Stimulated activated CD4-positive, alpha-beta T cell treated with anti-CD3 and anti-CD28 coated beads, Interleukin-4, amount 100 ng/mL, for 48 hours (primary cell): ENCODE results near the gene ZNF214.
"Not testable (repeated sequence)": the region's sequence is repeated elsewhere in the genome, so short reads cannot be mapped to it uniquely, and the experiment has no call there.

ENCODE experiments used
- DNase-seq, 2 donors: peaks; one replicate each; pipeline ENCODE4 v3.0.0-alpha.2; 2020; ENCODE audit warnings: low read depth in 2 of 2

ZNF214 gene

GRCh38 chr11:6988506-6988905 is 31.6 kb downstream of the ZNF214 start:
- no peak for DNase-seq

GRCh38 chr11:6986487-6986886 is 33.7 kb downstream of the ZNF214 start:
- DNase-seq, result no peak

- no peak for DNase-seq
Observed at GRCh38 chr11:6979365-6979764, 40.8 kb downstream of the ZNF214 start.

GRCh38 chr11:6969854-6970253 is 50.3 kb downstream of the ZNF214 start:
- not testable (repeated sequence) for DNase-seq

- DNase-seq, result no peak
Observed at GRCh38 chr11:6968816-6969215, 51.3 kb downstream of the ZNF214 start.

GRCh38 chr11:6962673-6963072 is 57.5 kb downstream of the ZNF214 start:
- no peak for DNase-seq

GRCh38 chr11:6962141-6962540 is 58.0 kb downstream of the ZNF214 start:
- DNase-seq, result no peak

GRCh38 chr11:6954248-6954647 is 65.9 kb downstream of the ZNF214 start:
- not testable (repeated sequence) for DNase-seq
